HG03108 (cell line): ENCODE data around the gene ZFAND6.
"Not testable (repeated sequence)": the region's sequence is repeated elsewhere in the genome, so short reads cannot be mapped to it uniquely, and the experiment has no call there.

Source experiments
- ATAC-seq: cut with Tn5 transposase; IDR thresholded peaks from one replicate; pipeline ENCODE4 v1.9.1; 2021; ENCODE audit warnings: moderate library complexity; ENCODE audit not compliant: unreplicated experiment

The ZFAND6 gene

GRCh38 chr15:80095511-80095910 is 36.0 kb downstream of the ZFAND6 start:
- ATAC-seq = no peak

- ATAC-seq = no peak
Measured at GRCh38 chr15:80095969-80096368, 36.5 kb downstream of the ZFAND6 start.

- no peak for ATAC-seq
Measured at GRCh38 chr15:80098341-80098740, 38.9 kb downstream of the ZFAND6 start.

GRCh38 chr15:80099241-80099640 is 39.8 kb downstream of the ZFAND6 start:
- ATAC-seq = peak; percentile 42

- ATAC-seq = peak; percentile 76
Measured at GRCh38 chr15:80099662-80100061, 40.2 kb downstream of the ZFAND6 start.

- ATAC-seq = no peak
Measured at GRCh38 chr15:80100247-80100646, 40.8 kb downstream of the ZFAND6 start.

- ATAC-seq = no peak
Measured at GRCh38 chr15:80105193-80105592, 45.7 kb downstream of the ZFAND6 start.

GRCh38 chr15:80105595-80105994 is 46.1 kb downstream of the ZFAND6 start:
- no peak for ATAC-seq

- ATAC-seq = no peak
Measured at GRCh38 chr15:80106051-80106450, 46.6 kb downstream of the ZFAND6 start.

GRCh38 chr15:80107204-80107603 is 47.7 kb downstream of the ZFAND6 start:
- ATAC-seq = no peak

- ATAC-seq = no peak
Measured at GRCh38 chr15:80107774-80108173, 48.3 kb downstream of the ZFAND6 start.

GRCh38 chr15:80109388-80109787 is 49.9 kb downstream of the ZFAND6 start:
- ATAC-seq = no peak

GRCh38 chr15:80110920-80111319 is 51.4 kb downstream of the ZFAND6 start:
- ATAC-seq = no peak

- no peak for ATAC-seq
Measured at GRCh38 chr15:80114114-80114513, 54.6 kb downstream of the ZFAND6 start.

- no peak for ATAC-seq
Measured at GRCh38 chr15:80115021-80115420, 55.5 kb downstream of the ZFAND6 start.

- no peak for ATAC-seq
Measured at GRCh38 chr15:80118956-80119355, 59.5 kb downstream of the ZFAND6 start.

GRCh38 chr15:80120636-80121035 is 61.2 kb downstream of the ZFAND6 start:
- no peak for ATAC-seq

- no peak for ATAC-seq
Measured at GRCh38 chr15:80121546-80121945, 62.1 kb downstream of the ZFAND6 start.

GRCh38 chr15:80123034-80123433 is 63.6 kb downstream of the ZFAND6 start:
- ATAC-seq = no peak

- not testable (repeated sequence) for ATAC-seq
Measured at GRCh38 chr15:80127253-80127652, 67.8 kb downstream of the ZFAND6 start.

- no peak for ATAC-seq
Measured at GRCh38 chr15:80127911-80128310, 68.4 kb downstream of the ZFAND6 start.

- no peak for ATAC-seq
Measured at GRCh38 chr15:80132382-80132781, 72.9 kb downstream of the ZFAND6 start.

- ATAC-seq = no peak
Measured at GRCh38 chr15:80136854-80137253, 77.4 kb downstream of the ZFAND6 start.

- no peak for ATAC-seq
Measured at GRCh38 chr15:80138961-80139360, 79.5 kb downstream of the ZFAND6 start.
